OCI-M2 (cell line): Measurements from ENCODE around the gene RBFOX2.

ENCODE experiments used
- DNase-seq: peaks from one replicate; lab custom pipeline; 2025; ENCODE audit not compliant: unreplicated experiment; lab: John Stamatoyannopoulos, UW

Gene RBFOX2

DNA sequence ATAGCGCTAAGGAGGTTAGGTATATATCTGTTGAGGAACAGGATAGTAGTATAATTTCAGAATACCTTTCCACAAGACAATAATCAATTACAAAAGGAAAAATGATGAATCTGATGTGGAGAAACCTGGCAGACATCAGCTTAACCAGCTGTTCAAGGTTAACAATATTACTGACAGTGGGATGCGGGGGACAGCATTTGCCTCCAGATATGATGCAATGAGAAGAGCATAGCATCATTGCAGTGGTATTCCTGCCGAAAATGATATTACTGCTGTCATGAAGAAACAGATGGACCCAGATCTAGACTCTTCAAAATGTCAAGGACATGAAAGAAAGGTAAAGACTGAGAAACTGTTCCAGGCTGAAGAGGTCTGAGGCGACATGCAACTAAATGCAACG is 49.7 kb downstream of the RBFOX2 start:
- DNase-seq: no peak

DNA sequence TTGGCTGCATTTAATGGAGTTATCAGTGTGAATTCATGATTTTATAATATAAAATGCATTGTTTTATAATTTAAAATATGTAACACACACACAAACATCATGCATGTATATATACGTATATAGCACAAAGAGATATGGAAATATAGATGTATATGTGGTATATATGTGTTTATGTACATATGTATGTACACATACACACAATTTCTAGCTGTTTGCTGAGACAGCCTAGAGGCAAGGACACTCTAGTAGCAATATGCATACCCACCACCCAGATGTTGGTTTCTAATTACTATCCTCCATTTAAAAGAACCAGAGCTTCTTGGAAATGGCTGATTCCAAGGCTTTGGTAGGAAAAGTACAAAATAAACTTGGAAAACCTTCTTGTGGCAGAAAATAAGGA is 50.4 kb downstream of the RBFOX2 start:
- DNase-seq: no peak

DNA sequence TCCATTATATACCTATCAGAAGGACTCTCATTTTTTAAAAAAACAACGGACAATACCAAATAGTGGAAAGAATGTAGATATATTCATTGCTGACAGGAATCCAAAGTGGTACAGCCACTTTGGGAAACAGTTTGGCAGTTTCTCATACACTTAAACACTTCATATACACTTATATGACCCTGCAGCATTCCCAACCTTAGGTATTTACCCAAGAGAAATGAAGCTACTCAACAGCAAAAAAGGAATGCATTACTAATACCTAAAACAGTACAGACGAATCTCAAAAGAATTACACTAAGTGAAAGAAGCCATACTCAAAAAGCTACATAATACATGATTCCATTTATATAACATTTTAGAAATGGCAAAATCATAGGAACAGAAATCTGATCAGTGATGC is 51.5 kb downstream of the RBFOX2 start:
- DNase-seq: no peak

DNA sequence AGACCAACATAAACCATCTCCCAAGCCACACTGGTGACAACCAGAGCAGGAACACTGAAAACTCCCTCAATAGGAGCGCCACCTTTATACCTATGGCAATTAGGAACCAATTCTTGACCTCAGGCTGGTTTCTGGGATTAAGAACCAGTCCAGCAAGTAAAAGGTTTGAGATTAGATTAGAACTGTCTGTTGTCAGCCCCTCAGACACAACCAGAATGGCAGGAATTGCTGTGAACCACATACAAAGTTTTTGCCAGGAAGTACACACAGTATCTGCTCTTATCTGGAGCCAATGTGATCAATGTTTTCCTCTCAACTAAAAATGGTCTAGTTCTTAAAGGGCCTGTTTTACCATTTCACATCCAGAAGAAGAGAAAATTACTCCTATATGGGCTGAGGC is 55.2 kb downstream of the RBFOX2 start:
- no peak for DNase-seq

GRCh38 chr22:35972559-35972958 is 56.1 kb downstream of the RBFOX2 start:
- no peak for DNase-seq

- no peak for DNase-seq
Observed at GRCh38 chr22:35971456-35972119, 57.0 kb downstream of the RBFOX2 start.

DNA sequence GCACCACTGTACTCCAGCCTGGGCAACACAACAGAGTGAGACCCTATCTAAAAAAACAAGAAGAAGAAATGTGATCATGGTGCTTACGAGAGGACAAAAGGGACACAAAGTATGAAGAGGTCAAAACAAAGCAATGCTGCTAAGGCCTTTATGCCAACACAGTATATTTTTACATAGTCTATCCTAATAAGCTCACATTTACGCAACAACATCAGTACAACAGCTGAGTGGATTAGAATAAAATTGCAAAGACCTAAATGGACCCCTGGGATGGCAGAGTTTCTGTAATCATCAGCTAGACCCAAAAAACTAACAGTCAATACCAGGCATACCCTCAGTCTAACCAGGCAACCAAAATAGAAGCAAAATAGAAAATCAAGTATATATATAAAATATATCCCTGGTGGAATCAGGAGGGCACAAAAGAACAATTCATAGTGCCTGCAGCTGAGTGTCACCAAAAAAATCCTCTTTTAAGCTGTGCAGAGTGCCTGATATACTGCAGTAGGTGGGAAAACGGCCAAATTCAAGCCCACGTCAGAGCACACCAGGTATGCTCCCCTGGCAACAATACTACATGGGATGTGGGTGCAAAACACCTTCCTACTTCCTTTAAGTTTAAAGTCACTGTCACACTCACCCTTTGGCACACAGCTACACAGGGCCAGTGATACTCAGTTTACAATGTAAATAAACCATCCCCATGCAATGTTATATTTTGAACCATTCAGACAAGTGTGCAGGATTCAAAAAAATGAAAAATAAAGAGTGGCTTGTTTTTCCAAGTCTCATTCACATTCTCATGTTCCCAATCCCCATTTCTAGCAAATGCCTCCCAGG is 57.8 kb downstream of the RBFOX2 start:
- DNase-seq: no peak

GRCh38 chr22:35967046-35967397 is 61.6 kb downstream of the RBFOX2 start:
- DNase-seq: no peak

DNA sequence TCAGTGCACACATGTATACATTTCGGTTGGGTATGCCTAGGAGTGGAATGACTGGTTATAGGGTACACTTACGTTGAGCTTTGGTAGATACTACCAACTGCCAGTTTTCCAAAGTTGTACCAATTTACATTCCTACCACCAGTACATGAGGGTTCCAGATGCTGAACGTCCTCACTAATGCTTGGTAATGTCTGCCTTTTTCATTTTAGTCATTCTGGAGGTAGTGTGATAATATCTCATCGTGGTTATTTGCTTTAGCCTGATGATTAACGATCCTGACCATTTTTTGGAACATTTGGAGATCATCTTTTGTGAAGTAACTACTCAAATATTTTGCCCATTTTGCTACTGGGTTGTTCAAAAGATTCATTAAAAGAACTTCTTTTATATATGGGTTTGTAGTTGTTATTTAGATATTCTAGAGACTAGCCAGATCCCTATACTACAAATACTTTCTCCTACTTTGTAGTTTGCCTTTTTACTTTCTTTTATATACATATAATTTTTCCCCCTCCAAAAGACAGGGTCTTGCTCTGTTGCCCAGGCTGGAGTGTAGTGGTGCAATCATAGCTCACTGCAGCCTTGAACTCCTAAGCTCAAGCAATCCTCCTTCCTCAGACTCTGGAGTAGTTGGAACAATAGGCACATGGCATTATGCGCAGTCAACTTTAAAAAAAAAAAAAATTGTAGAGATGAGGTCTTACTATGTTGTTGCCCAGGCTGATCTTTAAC is 62.1 kb downstream of the RBFOX2 start:
- DNase-seq: no peak

- no peak for DNase-seq
Observed at GRCh38 chr22:35963237-35963810, 65.3 kb downstream of the RBFOX2 start.

GRCh38 chr22:35961480-35962295 is 66.9 kb downstream of the RBFOX2 start:
- DNase-seq: no peak

DNA sequence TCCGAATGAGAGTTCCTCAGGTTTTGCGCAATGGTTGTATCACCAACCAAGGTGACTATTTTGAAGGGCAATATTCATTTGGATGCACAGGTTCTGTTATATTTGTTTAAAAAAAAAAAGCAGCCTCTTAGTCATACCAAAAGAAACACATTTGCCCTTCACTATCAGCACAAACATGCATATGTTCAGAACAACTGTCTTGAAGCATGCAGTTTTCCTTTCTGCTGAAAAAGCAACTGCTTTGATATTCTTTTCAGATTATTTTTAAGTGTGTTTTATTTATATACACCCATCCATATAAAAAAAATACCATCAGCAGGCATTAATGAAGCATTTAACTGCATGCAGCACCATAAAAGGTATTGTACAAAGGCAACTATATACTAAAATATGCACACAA is 67.8 kb downstream of the RBFOX2 start:
- DNase-seq: no peak

GRCh38 chr22:35959121-35959800 is 69.4 kb downstream of the RBFOX2 start:
- no peak for DNase-seq

- DNase-seq: no peak
Observed at GRCh38 chr22:35958334-35958733, 70.3 kb downstream of the RBFOX2 start.

GRCh38 chr22:35957589-35957988 is 71.0 kb downstream of the RBFOX2 start:
- DNase-seq: no peak

GRCh38 chr22:35956850-35957249 is 71.8 kb downstream of the RBFOX2 start:
- DNase-seq: no peak

GRCh38 chr22:35955546-35955945 is 73.1 kb downstream of the RBFOX2 start:
- DNase-seq: no peak

GRCh38 chr22:35952576-35952975 is 76.0 kb downstream of the RBFOX2 start:
- no peak for DNase-seq

DNA sequence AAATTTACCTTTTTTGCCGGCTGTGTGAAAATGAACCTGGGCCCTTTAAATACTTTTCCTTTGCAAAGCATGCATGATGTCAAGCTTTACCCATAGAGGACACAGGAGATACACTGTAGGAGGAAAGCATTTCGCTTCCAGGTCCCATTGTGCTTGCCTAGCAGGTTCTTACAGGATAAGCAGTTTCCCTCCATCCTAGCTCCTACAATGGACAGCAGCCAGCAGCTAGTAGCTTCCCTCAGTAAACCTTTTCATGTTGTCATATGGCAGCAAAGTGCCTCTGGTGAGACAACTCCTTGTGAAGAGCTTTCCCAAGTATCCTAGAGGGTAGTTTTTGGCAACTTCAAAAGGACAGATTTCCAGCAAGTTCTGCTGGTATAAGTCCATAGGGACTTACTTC is 78.4 kb downstream of the RBFOX2 start:
- no peak for DNase-seq

- no peak for DNase-seq
Observed at GRCh38 chr22:35949243-35949642, 79.4 kb downstream of the RBFOX2 start.
